Stomach (tissue), 4 donors: ENCODE data around the gene ANKFN1.

Experiments
- EP300 ChIP-seq: sonication (generic); formaldehyde crosslinking; IDR thresholded peaks from one replicate; pipeline ENCODE4 v1.6.1; 2017; ENCODE audit warnings: antibody characterized with exemption
- POLR2A ChIP-seq, 4 donors: fragments of 450-650 bp; IDR thresholded peaks; one replicate each; pipeline ENCODE4 v1.6.1; 2016; ENCODE audit warnings: antibody characterized with exemption in 4 of 4, control low read depth in 2 of 4, mild to moderate bottlenecking in 1 of 4, moderate library complexity in 1 of 4
- TF ChIP-seq, protein P1 (sequence below), 7 experiments: fragments of 450-650 bp in 4 of 7; fragments of 200-600 bp in 3 of 7; sonication (generic) in 3 of 7; IDR thresholded peaks; one replicate each; pipeline ENCODE4 v1.5.1; 2016 to 2019; ENCODE audit warnings: antibody characterized with exemption in 7 of 7, control low read depth in 2 of 7, mild to moderate bottlenecking in 1 of 7

DNA sequence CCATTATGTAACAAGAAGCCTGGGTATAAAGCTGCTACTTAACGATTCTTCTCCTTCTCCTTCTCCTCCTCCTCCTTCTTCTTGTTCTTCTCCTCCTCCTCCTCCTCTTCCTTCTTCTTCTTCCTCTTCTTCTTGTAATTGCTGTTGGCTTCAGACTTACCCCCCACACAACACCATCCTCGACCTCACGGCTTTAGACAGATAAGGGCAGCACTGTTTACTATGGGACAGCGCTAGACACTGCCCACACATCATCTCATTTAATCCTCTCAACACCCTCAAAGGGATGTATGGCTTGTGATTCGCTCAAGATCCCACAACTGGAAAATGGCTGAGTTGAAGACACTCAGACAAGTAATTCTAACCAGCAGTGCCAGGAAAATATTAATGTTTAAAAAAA lies 379.7 kb downstream of the ANKFN1 start:
- TF ChIP-seq POLR2A (IDR thresholded peaks at IDR 0.05), result no peak
- TF ChIP-seq, protein P1, sequence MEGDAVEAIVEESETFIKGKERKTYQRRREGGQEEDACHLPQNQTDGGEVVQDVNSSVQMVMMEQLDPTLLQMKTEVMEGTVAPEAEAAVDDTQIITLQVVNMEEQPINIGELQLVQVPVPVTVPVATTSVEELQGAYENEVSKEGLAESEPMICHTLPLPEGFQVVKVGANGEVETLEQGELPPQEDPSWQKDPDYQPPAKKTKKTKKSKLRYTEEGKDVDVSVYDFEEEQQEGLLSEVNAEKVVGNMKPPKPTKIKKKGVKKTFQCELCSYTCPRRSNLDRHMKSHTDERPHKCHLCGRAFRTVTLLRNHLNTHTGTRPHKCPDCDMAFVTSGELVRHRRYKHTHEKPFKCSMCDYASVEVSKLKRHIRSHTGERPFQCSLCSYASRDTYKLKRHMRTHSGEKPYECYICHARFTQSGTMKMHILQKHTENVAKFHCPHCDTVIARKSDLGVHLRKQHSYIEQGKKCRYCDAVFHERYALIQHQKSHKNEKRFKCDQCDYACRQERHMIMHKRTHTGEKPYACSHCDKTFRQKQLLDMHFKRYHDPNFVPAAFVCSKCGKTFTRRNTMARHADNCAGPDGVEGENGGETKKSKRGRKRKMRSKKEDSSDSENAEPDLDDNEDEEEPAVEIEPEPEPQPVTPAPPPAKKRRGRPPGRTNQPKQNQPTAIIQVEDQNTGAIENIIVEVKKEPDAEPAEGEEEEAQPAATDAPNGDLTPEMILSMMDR (IDR thresholded peaks at IDR 0.05), result no peak
- TF ChIP-seq EP300, result no peak
